Subcutaneous adipose tissue (tissue), 4 donors: ENCODE results near the gene PRRG2. TPM values are rescaled to one million over a fixed set of nuclear protein-coding genes. Genes with fewer than 3 reads are reported as not detected.

Experiments used
- total RNA-seq, 4 donors: library from RNA; depleted of rRNA; stranded (reverse); fragments of >200 nt; gene quantifications; one replicate each; pipeline ENCODE4 v1.1.0, GENCODE V29; 2016
- TF ChIP-seq, protein P1 (sequence below): fragments of 450-650 bp; IDR thresholded peaks from one replicate; pipeline ENCODE4 v1.5.1; 2016; ENCODE audit warnings: low read depth, mild to moderate bottlenecking, control low read depth, antibody characterized with exemption, moderate library complexity

PRRG2 gene
- total RNA-seq, 4 donors from 2014 or later, result 0.51 to 0.75 TPM; not detected in 2

DNA sequence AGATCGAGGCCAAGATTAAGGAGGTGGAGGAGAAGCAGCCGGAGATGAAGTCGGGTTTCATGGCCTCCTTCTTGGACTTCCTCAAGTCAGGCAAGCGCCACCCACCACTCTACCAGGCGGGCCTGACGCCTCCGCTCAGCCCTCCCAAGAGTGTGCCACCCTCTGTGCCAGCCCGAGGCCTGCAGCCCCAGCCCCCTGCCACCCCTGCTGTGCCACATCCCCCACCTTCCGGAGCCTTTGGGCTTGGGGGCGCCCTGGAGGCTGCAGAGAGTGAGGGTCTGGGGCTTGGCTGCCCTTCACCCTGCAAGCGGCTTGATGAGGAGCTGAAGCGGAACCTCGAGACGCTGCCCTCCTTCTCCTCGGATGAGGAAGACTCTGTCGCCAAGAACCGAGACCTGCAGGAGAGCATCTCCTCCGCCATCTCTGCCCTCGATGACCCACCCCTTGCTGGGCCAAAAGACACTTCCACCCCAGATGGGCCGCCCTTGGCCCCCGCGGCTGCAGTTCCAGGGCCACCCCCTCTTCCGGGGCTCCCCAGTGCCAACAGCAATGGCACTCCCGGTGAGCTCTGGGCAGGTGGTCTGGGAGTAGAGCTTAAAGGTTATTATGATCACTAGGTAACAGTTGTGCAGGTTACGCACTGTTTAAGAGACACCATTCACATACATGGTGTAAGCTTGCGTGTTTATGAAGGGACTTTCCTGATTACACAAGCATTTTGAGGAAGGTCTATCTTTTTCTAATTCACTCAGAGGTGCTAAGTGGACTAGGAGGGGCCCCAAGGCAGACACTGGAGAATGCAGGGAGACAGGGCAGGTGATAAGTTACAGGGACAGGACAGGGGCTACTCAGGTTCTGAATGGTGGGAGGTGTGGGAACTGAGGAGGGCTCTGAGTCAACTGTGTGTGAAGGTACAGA lies 18.5 kb downstream of the PRRG2 start:
- TF ChIP-seq, protein P1, sequence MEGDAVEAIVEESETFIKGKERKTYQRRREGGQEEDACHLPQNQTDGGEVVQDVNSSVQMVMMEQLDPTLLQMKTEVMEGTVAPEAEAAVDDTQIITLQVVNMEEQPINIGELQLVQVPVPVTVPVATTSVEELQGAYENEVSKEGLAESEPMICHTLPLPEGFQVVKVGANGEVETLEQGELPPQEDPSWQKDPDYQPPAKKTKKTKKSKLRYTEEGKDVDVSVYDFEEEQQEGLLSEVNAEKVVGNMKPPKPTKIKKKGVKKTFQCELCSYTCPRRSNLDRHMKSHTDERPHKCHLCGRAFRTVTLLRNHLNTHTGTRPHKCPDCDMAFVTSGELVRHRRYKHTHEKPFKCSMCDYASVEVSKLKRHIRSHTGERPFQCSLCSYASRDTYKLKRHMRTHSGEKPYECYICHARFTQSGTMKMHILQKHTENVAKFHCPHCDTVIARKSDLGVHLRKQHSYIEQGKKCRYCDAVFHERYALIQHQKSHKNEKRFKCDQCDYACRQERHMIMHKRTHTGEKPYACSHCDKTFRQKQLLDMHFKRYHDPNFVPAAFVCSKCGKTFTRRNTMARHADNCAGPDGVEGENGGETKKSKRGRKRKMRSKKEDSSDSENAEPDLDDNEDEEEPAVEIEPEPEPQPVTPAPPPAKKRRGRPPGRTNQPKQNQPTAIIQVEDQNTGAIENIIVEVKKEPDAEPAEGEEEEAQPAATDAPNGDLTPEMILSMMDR, result no peak

DNA sequence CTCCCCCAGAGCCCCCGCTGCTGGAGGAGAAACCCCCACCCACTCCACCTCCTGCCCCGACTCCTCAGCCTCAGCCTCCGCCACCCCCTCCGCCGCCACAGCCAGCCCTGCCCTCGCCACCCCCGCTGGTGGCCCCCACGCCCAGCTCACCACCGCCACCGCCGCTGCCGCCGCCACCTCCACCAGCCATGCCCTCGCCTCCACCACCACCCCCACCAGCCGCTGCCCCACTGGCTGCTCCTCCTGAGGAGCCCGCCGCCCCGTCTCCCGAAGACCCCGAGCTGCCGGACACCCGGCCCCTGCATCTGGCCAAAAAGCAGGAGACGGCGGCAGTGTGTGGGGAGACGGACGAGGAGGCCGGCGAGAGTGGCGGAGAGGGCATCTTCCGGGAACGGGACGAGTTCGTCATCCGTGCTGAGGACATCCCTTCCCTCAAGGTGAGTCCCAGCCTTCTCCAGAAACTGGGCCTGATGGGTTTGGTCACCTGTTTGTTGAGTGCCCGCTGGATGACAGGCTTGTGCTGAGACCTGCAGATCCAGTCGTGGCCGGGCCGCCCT lies 20.4 kb downstream of the PRRG2 start:
- TF ChIP-seq, protein P1, result no peak

DNA sequence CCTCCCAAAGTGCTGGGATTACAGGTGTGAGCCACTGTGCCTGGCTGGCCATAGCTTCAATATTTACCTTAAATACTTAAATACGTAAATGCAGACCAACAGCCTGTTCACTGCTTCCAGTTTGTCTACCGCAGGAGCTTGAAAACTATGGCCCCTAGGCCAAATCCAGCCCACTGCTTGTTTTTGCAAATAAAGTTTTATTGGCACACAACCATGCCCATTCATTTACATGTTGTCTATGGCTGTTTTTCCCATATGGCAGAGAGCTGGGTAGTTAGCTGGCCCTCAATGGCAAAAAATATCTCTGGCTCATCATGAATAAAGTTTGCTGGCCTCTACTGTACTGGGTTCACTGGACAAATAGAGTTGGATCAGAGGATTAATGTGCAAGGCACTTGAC lies 21.7 kb downstream of the PRRG2 start:
- TF ChIP-seq, protein P1, result no peak

DNA sequence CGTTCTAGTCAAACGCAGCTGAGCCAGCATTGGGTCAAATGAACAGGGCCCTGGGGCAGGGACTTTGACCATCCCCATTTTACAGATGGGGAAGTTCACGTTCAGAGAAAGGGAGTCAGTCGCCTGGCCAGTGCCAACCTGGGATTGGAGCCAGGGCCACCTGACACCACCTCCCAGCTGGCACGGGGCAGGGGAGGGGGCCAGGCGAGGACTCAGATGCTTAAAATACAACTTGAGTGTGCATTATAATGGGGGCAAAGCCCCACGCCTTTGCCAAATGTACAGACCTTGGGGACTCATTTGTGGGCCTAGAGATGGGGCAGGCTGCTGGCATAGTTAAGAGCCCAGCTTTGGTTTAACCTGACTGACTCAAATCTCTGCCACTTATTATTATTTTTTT lies 24.5 kb downstream of the PRRG2 start:
- TF ChIP-seq, protein P1, result no peak

DNA sequence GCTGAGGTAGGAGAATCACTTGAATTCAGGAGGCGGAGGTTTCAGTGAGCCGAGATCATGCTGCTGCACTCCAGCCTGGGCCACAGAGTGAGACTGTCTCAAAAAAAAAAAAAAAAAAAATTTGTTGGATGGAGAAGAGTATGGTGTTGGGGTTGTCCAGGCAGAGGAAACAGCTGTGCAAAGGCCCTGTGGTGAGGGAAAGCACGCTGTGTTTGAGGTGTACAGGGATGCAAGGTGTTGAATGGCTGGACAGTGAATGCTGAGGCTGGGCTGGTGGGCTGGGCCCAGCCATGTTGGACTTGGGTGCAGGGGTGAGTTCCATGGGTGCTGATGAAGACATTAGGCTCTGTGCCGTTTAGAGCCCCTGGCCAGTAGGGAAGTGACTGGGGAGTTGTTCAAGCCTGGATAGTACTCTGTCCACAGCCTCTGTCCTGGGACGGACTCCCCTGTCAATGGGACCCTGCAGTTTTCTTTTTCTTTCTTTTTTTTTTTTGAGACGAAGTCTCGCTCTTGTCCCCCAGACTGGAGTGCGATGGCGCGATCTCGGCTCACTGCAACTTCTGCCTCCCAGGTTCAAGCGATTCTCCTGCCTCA lies 28.5 kb downstream of the PRRG2 start:
- TF ChIP-seq, protein P1, result no peak

DNA sequence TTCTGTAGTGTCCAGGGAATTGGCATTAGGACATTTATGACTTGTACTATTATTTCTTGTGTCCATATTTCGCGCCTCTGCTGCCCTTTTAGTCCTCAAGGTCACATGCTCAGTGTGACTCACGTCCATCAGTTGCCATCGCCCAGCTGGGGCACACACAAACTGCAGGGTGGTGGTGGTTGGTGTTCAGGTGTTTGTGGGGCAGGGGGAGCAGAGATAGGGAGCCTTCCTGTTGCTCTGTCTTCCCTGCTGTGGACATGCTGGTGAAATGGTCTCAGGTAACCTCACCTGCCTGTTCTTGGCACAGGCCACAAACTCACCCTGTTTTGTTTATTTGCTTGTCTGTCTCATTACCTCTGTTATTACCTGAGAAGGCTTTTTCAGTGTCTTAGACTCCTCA lies 32.3 kb downstream of the PRRG2 start:
- TF ChIP-seq, protein P1, result no peak
